Neural crest cell (in vitro differentiated cells): ENCODE data around the gene ONECUT2. TPM values are rescaled to one million over a fixed set of nuclear protein-coding genes. Genes with fewer than 3 reads are reported as not detected.

Experiments used
- DNase-seq: peaks from one replicate; pipeline ENCODE4 v3.0.0; 2021; ENCODE audit warnings: low read depth, mixed read lengths, low spot score
- H3K27ac Mint-ChIP-seq: one replicate; pipeline ENCODE4 v1.8.0; 2021; ENCODE audit warnings: mild to moderate bottlenecking, mixed read lengths; ENCODE audit not compliant: unreplicated experiment
- H3K27me3 Mint-ChIP-seq: 2 replicates; pipeline ENCODE4 v1.8.0; 2021; ENCODE audit warnings: low read depth, mild to moderate bottlenecking, mixed read lengths
- H3K36me3 Mint-ChIP-seq: 2 replicates; pipeline ENCODE4 v1.8.0; 2021; ENCODE audit warnings: low read depth, mild to moderate bottlenecking, mixed read lengths
- H3K4me1 Mint-ChIP-seq: 2 replicates; pipeline ENCODE4 v1.8.0; 2021; ENCODE audit warnings: mixed read lengths
- H3K4me3 Mint-ChIP-seq: one replicate; pipeline ENCODE4 v1.8.0; 2021; ENCODE audit warnings: mild to moderate bottlenecking, mixed read lengths
- H3K9me3 Mint-ChIP-seq: 2 replicates; pipeline ENCODE4 v1.8.0; 2021; ENCODE audit warnings: mixed read lengths
- total RNA-seq: library from RNA; stranded (reverse); gene quantifications from 2 replicates; pipeline ENCODE4 v1.2.1, GENCODE V29; 2021
- TF ChIP-seq, protein P1 (sequence below): fragments of 200-600 bp; sonication (generic); conservative IDR thresholded peaks from 2 replicates; pipeline ENCODE4 v1.5.0; 2021; ENCODE audit warnings: antibody characterized with exemption, mild to moderate bottlenecking

ONECUT2 gene
- total RNA-seq, 1 donor from 2014 or later, result 8.2 TPM

DNA sequence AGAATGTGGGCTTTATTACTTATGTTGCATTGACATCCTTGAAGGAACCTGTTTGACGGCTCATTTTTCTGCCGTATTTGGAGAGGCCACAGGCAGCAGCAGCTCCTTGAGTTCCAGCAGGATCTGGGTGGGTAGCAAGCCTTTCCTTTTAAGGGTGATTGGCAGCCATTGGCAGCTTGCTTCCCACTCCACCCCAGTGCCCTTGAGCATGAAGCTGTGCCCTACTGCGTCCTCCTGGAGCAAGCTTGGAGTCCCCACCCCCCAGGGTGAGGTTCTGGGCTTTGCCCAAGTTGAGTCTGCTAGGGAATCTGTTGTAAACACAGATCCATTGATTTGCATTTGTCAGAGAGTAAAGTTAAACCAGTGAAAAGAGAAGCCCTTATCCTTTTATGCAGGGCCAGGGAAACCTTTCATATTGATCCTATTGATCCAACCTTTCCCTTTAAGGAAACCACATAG, 9.2 kb downstream of the ONECUT2 start:
- Mint-ChIP-seq H3K36me3 (no peaks in the 10 kb centered on the region), H3K4me3 (no peak overlapping the region), H3K27ac (no peak overlapping the region), H3K4me1 (peaks cover 32% of the 10 kb centered on the region), H3K27me3 (peaks cover 88% of the 10 kb centered on the region), H3K9me3 (no peaks in the 10 kb centered on the region)
- DNase-seq, result no peak
- TF ChIP-seq, protein P1, sequence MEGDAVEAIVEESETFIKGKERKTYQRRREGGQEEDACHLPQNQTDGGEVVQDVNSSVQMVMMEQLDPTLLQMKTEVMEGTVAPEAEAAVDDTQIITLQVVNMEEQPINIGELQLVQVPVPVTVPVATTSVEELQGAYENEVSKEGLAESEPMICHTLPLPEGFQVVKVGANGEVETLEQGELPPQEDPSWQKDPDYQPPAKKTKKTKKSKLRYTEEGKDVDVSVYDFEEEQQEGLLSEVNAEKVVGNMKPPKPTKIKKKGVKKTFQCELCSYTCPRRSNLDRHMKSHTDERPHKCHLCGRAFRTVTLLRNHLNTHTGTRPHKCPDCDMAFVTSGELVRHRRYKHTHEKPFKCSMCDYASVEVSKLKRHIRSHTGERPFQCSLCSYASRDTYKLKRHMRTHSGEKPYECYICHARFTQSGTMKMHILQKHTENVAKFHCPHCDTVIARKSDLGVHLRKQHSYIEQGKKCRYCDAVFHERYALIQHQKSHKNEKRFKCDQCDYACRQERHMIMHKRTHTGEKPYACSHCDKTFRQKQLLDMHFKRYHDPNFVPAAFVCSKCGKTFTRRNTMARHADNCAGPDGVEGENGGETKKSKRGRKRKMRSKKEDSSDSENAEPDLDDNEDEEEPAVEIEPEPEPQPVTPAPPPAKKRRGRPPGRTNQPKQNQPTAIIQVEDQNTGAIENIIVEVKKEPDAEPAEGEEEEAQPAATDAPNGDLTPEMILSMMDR, result no peak

GRCh38 chr18:57445488-57446319, 10.5 kb downstream of the ONECUT2 start:
- H3K9me3 Mint-ChIP-seq, result no peaks in the 10 kb centered on the region
- no peak for DNase-seq
- no peak overlapping the region for H3K27ac Mint-ChIP-seq
- peak overlapping the region; percentile 39 for H3K4me3 Mint-ChIP-seq
- H3K27me3 Mint-ChIP-seq, result peaks cover 79% of the 10 kb centered on the region
- TF ChIP-seq, protein P1, result no peak
- H3K4me1 Mint-ChIP-seq, result peaks cover 29% of the 10 kb centered on the region
- no peaks in the 10 kb centered on the region for H3K36me3 Mint-ChIP-seq

GRCh38 chr18:57446322-57446721, 11.1 kb downstream of the ONECUT2 start:
- TF ChIP-seq, protein P1, result peak; percentile 63
- peaks cover 24% of the 10 kb centered on the region for H3K4me1 Mint-ChIP-seq
- H3K36me3 Mint-ChIP-seq, result no peaks in the 10 kb centered on the region
- H3K4me3 Mint-ChIP-seq, result peak overlapping the region; percentile 39
- H3K27ac Mint-ChIP-seq, result no peak overlapping the region
- H3K9me3 Mint-ChIP-seq, result no peaks in the 10 kb centered on the region
- DNase-seq, result peak; percentile 38
- peaks cover 72% of the 10 kb centered on the region for H3K27me3 Mint-ChIP-seq

DNA sequence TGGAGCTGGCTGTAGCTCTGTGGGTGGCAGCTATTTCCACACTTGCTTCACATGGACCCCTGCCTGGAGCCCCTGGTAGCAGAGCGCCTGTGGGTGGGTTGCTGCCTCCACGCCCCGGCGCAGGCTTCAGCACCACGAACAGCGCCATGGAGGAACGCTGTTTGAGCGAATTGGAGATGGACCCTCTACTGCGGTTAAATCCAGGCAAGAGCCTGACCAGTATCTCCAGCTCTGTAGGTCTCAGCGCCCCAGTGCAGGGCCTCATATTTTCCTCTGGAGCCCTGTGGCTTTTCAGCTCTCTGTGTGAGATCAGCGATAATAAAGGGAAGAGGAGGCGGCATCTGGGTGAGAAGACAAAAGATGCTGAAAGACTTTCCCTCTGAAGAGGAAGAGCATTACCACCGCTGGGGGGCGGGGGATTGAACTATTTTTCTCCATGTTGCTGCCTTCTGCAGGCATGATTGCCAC, 12.0 kb downstream of the ONECUT2 start:
- DNase-seq, result peak; percentile 87
- H3K27me3 Mint-ChIP-seq, result peaks cover 69% of the 10 kb centered on the region

GRCh38 chr18:57455576-57456129, 20.5 kb downstream of the ONECUT2 start:
- Mint-ChIP-seq H3K4me3 (no peak overlapping the region), H3K27ac (no peak overlapping the region), H3K4me1 (no peaks in the 10 kb centered on the region)

More for the DNA sequence above, 12.0 kb downstream of the ONECUT2 start:
- no peaks in the 10 kb centered on the region for H3K36me3 Mint-ChIP-seq
- no peak overlapping the region for H3K27ac Mint-ChIP-seq
- H3K9me3 Mint-ChIP-seq, result no peaks in the 10 kb centered on the region
- TF ChIP-seq, protein P1, result peak; percentile 39
- peaks cover 20% of the 10 kb centered on the region for H3K4me1 Mint-ChIP-seq
- no peak overlapping the region for H3K4me3 Mint-ChIP-seq

More at GRCh38 chr18:57455576-57456129, 20.5 kb downstream of the ONECUT2 start:
- Mint-ChIP-seq H3K27me3 (peaks cover 16% of the 10 kb centered on the region), H3K36me3 (no peaks in the 10 kb centered on the region), H3K9me3 (peaks cover 3% of the 10 kb centered on the region)
- DNase-seq, result no peak
- TF ChIP-seq, protein P1, result no peak
